Naive B cell (primary cell): ENCODE results near the gene OPHN1. TPM values are rescaled to one million over a fixed set of nuclear protein-coding genes. Genes with fewer than 3 reads are reported as not detected.

Source experiments
- ATAC-seq, 2 donors: fragments of 150-1000 bp; cut with Tn5 transposase; 2 replicates each; pipeline ENCODE4 v1.10.0; 2021; ENCODE audit warnings: low read depth in 2 of 2, mild to moderate bottlenecking in 2 of 2, moderate library complexity in 2 of 2
- DNase-seq: peaks from one replicate; pipeline ENCODE4 v3.0.0; 2022
- H3K27ac Mint-ChIP-seq, 6 donors: one replicate each; pipeline ENCODE4 v1.8.0; 2020 to 2022; ENCODE audit warnings: mild to moderate bottlenecking in 6 of 6, mixed read lengths in 6 of 6, moderate library complexity in 5 of 6, inconsistent platforms in 2 of 6
- H3K27me3 Mint-ChIP-seq, 3 donors: one replicate each; pipeline ENCODE4 v1.8.0; 2021 to 2022; ENCODE audit warnings: mixed read lengths in 3 of 3, mild to moderate bottlenecking in 1 of 3
- H3K36me3 Mint-ChIP-seq, 2 donors: one replicate each; pipeline ENCODE4 v1.8.0; 2020 to 2022; ENCODE audit warnings: mixed read lengths in 2 of 2, inconsistent platforms in 1 of 2, mild to moderate bottlenecking in 1 of 2
- H3K4me1 Mint-ChIP-seq, 3 donors: one replicate each; pipeline ENCODE4 v1.8.0; 2020 to 2022; ENCODE audit warnings: mixed read lengths in 3 of 3, inconsistent platforms in 1 of 3, mild to moderate bottlenecking in 1 of 3, moderate library complexity in 1 of 3
- H3K4me3 Mint-ChIP-seq, 8 donors: one replicate each; pipeline ENCODE4 v1.8.0; 2020 to 2022; ENCODE audit warnings: mild to moderate bottlenecking in 8 of 8, mixed read lengths in 8 of 8, moderate library complexity in 8 of 8, inconsistent platforms in 2 of 8
- H3K9me3 Mint-ChIP-seq, 7 donors: one replicate each; pipeline ENCODE4 v1.8.0; 2020 to 2022; ENCODE audit warnings: mixed read lengths in 7 of 7, mild to moderate bottlenecking in 5 of 7, inconsistent platforms in 2 of 7, moderate library complexity in 1 of 7
- polyA plus RNA-seq, 6 donors: library from polyadenylated mRNA; unstranded; fragments of 300-500 nt; fragmentation: Illumina TruSeq; gene quantifications; one replicate each; pipeline ENCODE4 v1.2.3, GENCODE V29; 2021; ENCODE audit warnings: low read depth in 6 of 6

OPHN1 gene
- polyA plus RNA-seq, 6 donors from 2014 or later, result 0.51 TPM; not detected in 5

- ATAC-seq (no peak), DNase-seq (no peak)
- no peaks in the 10 kb centered on the region for H3K27me3 Mint-ChIP-seq
- H3K4me1 Mint-ChIP-seq, result no peaks in the 10 kb centered on the region
- H3K4me3 Mint-ChIP-seq, result no peak overlapping the region
- no peak overlapping the region for H3K27ac Mint-ChIP-seq
- H3K9me3 Mint-ChIP-seq, result peaks cover 0 to 2% (median 0%) of the 10 kb centered on the region in 7 donors
- no peaks in the 10 kb centered on the region for H3K36me3 Mint-ChIP-seq
These were observed 7.6 kb upstream of the OPHN1 start for GRCh38 chrX:68440940-68441339.

DNA sequence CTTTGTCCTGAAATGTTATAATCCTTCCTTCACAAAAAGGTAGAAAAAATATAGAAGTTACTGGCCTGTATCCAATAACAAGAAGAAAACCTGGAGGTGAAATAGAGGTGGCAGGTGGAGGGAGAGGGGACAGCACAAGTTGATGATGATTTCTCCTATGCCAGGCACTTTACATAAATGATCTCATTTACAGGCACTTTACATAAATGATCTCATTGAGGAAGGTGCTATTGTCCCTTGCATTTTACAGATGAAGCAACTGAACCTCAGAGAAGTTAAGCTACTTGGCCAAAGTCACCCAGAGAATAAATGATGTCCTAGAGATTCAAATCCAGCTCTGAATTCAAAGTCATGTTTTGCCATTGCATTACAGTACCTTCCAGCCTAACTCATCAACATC, 7.1 kb upstream of the OPHN1 start:
- Mint-ChIP-seq H3K4me3 (no peak overlapping the region), H3K27me3 (no peaks in the 10 kb centered on the region), H3K27ac (no peak overlapping the region), H3K4me1 (no peaks in the 10 kb centered on the region), H3K36me3 (no peaks in the 10 kb centered on the region), H3K9me3 (peaks cover 0 to 2% (median 0%) of the 10 kb centered on the region in 7 donors)
- ATAC-seq, result no peak
- DNase-seq, result no peak

DNA sequence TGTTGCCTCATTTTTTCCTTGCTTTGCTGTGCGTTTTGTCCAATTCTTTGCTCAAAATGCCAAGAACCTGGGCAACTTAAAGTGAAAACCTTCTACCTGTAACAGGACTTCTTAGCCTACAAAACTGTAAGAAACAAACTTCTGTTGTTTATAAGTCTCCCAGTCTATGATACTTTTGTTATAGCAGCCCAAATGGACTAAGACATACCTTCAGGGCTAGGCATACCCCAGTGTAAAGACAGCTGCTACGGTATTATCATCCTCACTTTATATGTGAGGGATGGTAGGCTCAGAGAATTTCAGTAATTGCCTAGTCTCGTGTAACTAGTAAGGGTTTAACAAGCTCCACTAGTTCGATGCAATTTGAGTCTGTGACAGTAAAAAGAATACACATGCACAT, 6.0 kb upstream of the OPHN1 start:
- no peak for DNase-seq

GRCh38 chrX:68438575-68438974, 5.3 kb upstream of the OPHN1 start:
- Mint-ChIP-seq H3K36me3 (no peaks in the 10 kb centered on the region), H3K4me3 (no peak overlapping the region), H3K27ac (no peak overlapping the region), H3K9me3 (peaks cover 0 to 5% (median 0%) of the 10 kb centered on the region in 7 donors), H3K27me3 (peaks cover 12 to 16% (median 16%) of the 10 kb centered on the region in 3 donors), H3K4me1 (peaks cover 0 to 8% (median 3%) of the 10 kb centered on the region in 3 donors)
- ATAC-seq, result no peak
- no peak for DNase-seq

More for the DNA sequence above, 6.0 kb upstream of the OPHN1 start:
- Mint-ChIP-seq H3K4me1 (no peaks in the 10 kb centered on the region), H3K27ac (peak overlapping the region in 1 of 6 donors; percentile 39), H3K27me3 (peaks cover 7 to 9% (median 8%) of the 10 kb centered on the region in 3 donors), H3K36me3 (no peaks in the 10 kb centered on the region), H3K9me3 (peaks cover 0 to 5% (median 0%) of the 10 kb centered on the region in 7 donors), H3K4me3 (no peak overlapping the region)
- ATAC-seq, result no peak

- peaks cover 5 to 17% (median 10%) of the 10 kb centered on the region in 3 donors for H3K4me1 Mint-ChIP-seq
- H3K9me3 Mint-ChIP-seq, result peaks cover 0 to 7% (median 0%) of the 10 kb centered on the region in 7 donors
- H3K36me3 Mint-ChIP-seq, result no peaks in the 10 kb centered on the region
- no peak for ATAC-seq
- no peak overlapping the region for H3K27ac Mint-ChIP-seq
- H3K4me3 Mint-ChIP-seq, result peak overlapping the region; percentile 53 to 88 (median 82)
- DNase-seq, result no peak
- peaks cover 24 to 43% (median 37%) of the 10 kb centered on the region in 3 donors for H3K27me3 Mint-ChIP-seq
These were observed 645 bp upstream of the OPHN1 start for GRCh38 chrX:68433981-68434299.

- Mint-ChIP-seq H3K27ac (no peak overlapping the region), H3K27me3 (peaks cover 24 to 43% (median 37%) of the 10 kb centered on the region in 3 donors), H3K4me1 (peaks cover 5 to 17% (median 10%) of the 10 kb centered on the region in 3 donors), H3K36me3 (no peaks in the 10 kb centered on the region), H3K4me3 (peak overlapping the region in 7 of 8 donors; percentile 53 to 88 (median 83)), H3K9me3 (peaks cover 0 to 7% (median 0%) of the 10 kb centered on the region in 7 donors)
- DNase-seq (no peak), ATAC-seq (no peak)
These were observed 647 bp downstream of the OPHN1 start for GRCh38 chrX:68432648-68433047.

- H3K9me3 Mint-ChIP-seq, result peaks cover 0 to 7% (median 0%) of the 10 kb centered on the region in 7 donors
- DNase-seq (no peak), ATAC-seq (no peak)
- H3K36me3 Mint-ChIP-seq, result no peaks in the 10 kb centered on the region
- peaks cover 24 to 43% (median 37%) of the 10 kb centered on the region in 3 donors for H3K27me3 Mint-ChIP-seq
- peak overlapping the region in 1 of 8 donors; percentile 82 for H3K4me3 Mint-ChIP-seq
- H3K4me1 Mint-ChIP-seq, result peaks cover 5 to 17% (median 10%) of the 10 kb centered on the region in 3 donors
- no peak overlapping the region for H3K27ac Mint-ChIP-seq
These were observed 1.5 kb downstream of the OPHN1 start for GRCh38 chrX:68431836-68432235.

- no peak for ATAC-seq
- H3K4me1 Mint-ChIP-seq, result peaks cover 5 to 15% (median 9%) of the 10 kb centered on the region in 3 donors
- no peaks in the 10 kb centered on the region for H3K36me3 Mint-ChIP-seq
- peaks cover 0 to 4% (median 0%) of the 10 kb centered on the region in 7 donors for H3K9me3 Mint-ChIP-seq
- H3K4me3 Mint-ChIP-seq, result no peak overlapping the region
- H3K27ac Mint-ChIP-seq, result no peak overlapping the region
- DNase-seq, result no peak
- peaks cover 16 to 32% (median 27%) of the 10 kb centered on the region in 3 donors for H3K27me3 Mint-ChIP-seq
These were observed 4.1 kb downstream of the OPHN1 start for GRCh38 chrX:68429216-68429615.

DNA sequence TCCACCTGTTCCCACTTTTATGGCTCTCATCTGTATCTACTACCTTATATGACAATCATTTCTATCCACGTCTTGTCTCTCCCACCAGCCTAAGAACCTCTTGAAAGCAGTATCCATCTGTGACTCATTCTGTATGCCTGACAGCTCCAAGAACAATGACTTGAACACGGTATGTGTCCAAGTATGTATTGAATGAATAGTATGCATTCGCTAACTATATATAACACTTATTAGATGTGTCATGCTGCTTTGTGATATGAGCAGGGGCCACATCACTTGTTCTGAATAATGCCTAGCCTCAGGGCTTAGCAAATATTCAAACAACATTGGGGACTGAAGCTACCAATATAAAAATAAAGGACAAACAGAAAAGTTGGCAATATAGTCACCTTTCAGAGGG, 4.9 kb downstream of the OPHN1 start:
- DNase-seq, result no peak
- no peak overlapping the region for H3K4me3 Mint-ChIP-seq
- H3K9me3 Mint-ChIP-seq, result peaks cover 0 to 4% (median 0%) of the 10 kb centered on the region in 7 donors
- H3K27ac Mint-ChIP-seq, result no peak overlapping the region
- no peaks in the 10 kb centered on the region for H3K36me3 Mint-ChIP-seq
- H3K4me1 Mint-ChIP-seq, result peaks cover 5 to 9% (median 6%) of the 10 kb centered on the region in 3 donors
- H3K27me3 Mint-ChIP-seq, result peaks cover 12 to 26% (median 22%) of the 10 kb centered on the region in 3 donors
- no peak for ATAC-seq

DNA sequence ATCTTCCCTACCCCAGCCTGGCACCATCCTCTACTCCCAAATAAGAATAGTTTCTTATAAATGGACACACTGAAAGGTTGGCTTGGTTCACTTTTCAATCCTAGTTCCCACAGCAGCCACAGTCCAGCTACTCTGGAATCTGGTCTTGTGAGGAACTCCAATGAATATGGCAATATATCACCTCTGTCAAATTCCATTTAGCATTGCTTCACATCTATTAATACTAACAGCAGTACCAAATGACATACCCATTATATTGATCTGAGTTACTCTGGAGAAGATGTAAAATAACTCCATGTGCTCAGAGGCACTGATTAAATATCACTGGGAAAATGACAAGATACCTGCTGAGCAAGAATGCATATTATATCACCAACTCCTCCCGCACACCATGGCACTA, 8.6 kb downstream of the OPHN1 start:
- DNase-seq, result no peak
- Mint-ChIP-seq H3K27me3 (peaks cover 0 to 4% (median under 1%) of the 10 kb centered on the region in 3 donors), H3K4me3 (no peak overlapping the region)

DNA sequence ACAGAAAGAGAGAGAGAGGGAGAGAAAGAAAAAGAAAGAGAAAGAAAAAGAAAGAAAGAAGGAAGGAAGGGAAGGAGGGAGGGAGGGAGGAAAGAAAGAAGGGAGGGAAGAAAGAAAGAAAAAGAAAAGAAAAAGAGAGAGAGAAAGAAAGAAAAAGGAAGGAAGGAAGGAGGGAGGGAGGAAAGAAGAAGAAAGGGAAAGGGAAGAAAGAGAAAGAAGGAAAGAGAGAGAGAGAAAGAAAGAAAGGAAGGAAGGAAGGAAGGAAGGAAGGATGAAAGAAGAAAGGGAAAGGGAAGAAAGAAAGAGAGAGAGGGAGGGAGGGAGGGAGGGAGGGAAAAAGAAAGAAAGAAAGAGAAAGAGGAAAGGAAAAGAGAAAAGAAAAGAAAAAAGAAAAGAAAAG, 10.8 kb downstream of the OPHN1 start:
- Mint-ChIP-seq H3K4me1 (no peaks in the 10 kb centered on the region), H3K4me3 (no peak overlapping the region), H3K9me3 (peaks cover 0 to 4% (median 0%) of the 10 kb centered on the region in 7 donors), H3K27ac (no peak overlapping the region), H3K36me3 (no peaks in the 10 kb centered on the region), H3K27me3 (peaks cover 0 to 10% (median 4%) of the 10 kb centered on the region in 3 donors)
- DNase-seq (no peak), ATAC-seq (no peak)

More for the DNA sequence above, 8.6 kb downstream of the OPHN1 start:
- H3K27ac Mint-ChIP-seq, result no peak overlapping the region
- peaks cover 0 to 5% (median 0%) of the 10 kb centered on the region in 7 donors for H3K9me3 Mint-ChIP-seq
- no peaks in the 10 kb centered on the region for H3K4me1 Mint-ChIP-seq
- no peak for ATAC-seq
- H3K36me3 Mint-ChIP-seq, result no peaks in the 10 kb centered on the region

DNA sequence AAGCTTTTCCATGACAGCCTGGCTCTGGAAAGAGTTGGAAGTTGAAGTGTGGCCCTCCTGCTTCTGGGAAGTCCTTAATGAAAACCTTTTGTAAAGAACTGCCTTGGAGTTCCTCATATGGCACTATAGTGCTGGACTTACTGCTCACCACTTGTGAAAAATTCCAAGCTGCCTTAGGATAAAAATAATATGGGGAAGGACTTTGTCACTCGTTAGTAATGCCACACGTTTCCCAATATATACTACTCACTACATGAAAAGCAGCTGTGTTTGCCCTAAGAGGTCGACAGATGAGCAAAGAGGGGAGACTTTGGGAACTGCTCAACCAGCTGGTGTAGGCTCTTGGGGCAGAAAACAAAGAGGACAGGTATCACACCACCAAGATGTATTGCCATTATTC, 11.7 kb downstream of the OPHN1 start:
- H3K9me3 Mint-ChIP-seq, result peaks cover 0 to 4% (median 0%) of the 10 kb centered on the region in 7 donors
- no peak overlapping the region for H3K4me3 Mint-ChIP-seq
- H3K36me3 Mint-ChIP-seq, result no peaks in the 10 kb centered on the region
- no peaks in the 10 kb centered on the region for H3K4me1 Mint-ChIP-seq
- H3K27me3 Mint-ChIP-seq, result peaks cover 0 to 10% (median 4%) of the 10 kb centered on the region in 3 donors
- ATAC-seq, result no peak
- DNase-seq, result no peak
- no peak overlapping the region for H3K27ac Mint-ChIP-seq

GRCh38 chrX:68420559-68420958, 12.7 kb downstream of the OPHN1 start:
- no peaks in the 10 kb centered on the region for H3K4me1 Mint-ChIP-seq
- ATAC-seq, result no peak
- H3K4me3 Mint-ChIP-seq, result no peak overlapping the region
- peaks cover 0 to 4% (median 0%) of the 10 kb centered on the region in 7 donors for H3K9me3 Mint-ChIP-seq
- no peaks in the 10 kb centered on the region for H3K36me3 Mint-ChIP-seq
- no peak overlapping the region for H3K27ac Mint-ChIP-seq
- H3K27me3 Mint-ChIP-seq, result peaks cover 0 to 10% (median 4%) of the 10 kb centered on the region in 3 donors
- no peak for DNase-seq

DNA sequence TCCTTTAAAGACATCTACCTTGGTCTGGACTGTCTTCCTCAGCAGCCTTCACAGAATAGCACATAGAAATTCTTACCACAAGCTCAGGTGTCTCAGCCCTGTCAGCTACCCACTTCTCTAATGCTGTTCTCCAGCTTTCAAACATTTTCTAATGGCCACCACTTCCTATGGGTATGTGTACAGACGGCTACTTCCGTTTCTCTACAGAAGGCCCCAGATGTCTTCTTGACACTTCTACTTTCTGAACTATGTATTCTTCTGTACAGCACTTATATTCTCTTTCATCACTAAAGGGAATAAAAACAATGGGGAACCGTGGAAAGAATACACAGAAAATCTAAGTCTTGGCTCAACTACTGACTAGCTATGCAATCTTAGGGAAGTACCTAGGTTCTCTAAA, 13.3 kb downstream of the OPHN1 start:
- H3K4me3 Mint-ChIP-seq, result no peak overlapping the region
- H3K4me1 Mint-ChIP-seq, result no peaks in the 10 kb centered on the region
- DNase-seq (no peak), ATAC-seq (no peak)
- no peaks in the 10 kb centered on the region for H3K36me3 Mint-ChIP-seq
- peaks cover 0 to 10% (median 4%) of the 10 kb centered on the region in 3 donors for H3K27me3 Mint-ChIP-seq
- H3K9me3 Mint-ChIP-seq, result peaks cover 0 to 4% (median 0%) of the 10 kb centered on the region in 7 donors
- H3K27ac Mint-ChIP-seq, result no peak overlapping the region
